ENCODE measurements around the gene SLC22A1.
"Not testable (repeated sequence)": the region's sequence is repeated elsewhere in the genome, so short reads cannot be mapped to it uniquely, and the experiment has no call there.

Gene SLC22A1

GRCh38 chr6:160095146-160095845 is 26.3 kb upstream of the SLC22A1 start:
- DNase-seq, result no peak

DNA sequence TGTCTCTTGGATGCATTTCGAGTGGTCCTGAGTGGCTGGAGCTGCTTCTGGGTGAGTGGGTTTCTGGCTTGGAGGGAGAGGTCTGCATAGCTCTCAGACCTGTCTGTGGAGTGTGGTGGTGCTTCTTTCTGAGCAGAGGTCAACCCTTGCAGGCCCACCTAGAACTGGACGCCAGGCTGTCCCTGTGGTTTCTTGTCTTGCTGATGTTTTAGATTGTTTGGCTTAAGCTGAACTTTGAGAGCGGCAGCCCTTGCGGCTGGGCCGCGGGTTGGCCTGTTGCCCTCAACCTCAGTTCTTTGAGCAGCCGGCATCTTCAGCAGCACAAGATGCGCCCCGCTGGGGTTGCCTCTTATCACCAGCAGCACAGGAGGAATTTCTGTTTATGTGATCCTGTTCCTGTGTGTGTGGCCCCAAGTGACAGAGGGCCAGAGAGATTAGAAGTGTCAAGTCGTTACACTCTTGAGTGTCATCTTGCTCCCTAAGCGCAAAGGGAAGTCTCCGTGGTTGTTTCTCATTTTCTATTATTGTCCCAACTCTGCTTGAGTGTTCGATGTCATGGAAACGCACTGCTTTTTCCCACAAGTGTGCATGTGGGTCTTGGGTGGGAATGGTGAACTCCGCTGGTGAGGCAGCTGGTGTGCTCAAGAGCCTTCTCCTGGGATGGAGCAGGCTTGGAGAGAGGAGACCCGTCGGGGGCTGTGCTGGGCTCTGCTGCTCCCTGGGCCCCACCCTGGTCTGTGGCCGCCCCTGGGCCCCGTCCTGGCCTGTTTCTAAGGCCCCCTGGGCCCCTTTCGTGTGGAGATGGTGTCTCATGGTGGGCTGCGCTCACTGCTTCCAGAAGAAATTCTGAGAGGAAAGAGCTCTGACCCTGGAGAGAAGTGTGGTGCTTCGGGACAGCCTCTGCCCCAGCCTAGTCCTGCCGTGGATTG is 20.1 kb upstream of the SLC22A1 start:
- DNase-seq, result no peak

DNA sequence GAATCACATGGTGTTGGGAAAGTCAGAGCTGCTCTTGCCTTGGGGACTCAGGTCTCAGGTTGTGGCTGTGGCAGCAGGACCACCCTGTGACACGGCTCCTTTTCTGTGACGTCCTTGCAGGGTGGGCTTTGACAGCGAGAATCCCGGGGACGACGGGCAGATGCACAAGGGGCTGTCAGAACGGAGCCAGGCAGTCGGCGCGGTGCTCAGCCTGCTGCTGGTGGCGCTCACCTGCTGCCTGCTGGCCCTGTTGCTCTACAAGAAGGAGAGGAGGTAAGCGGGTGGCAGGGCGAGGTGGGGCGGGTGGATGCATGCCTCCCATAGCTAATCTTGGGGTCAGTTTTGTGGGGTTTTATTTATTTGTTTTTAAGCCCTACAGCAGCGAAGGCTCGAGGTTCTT is 19.2 kb upstream of the SLC22A1 start:
- DNase-seq, result no peak

GRCh38 chr6:160102956-160103824 is 18.4 kb upstream of the SLC22A1 start:
- DNase-seq, result no peak

DNA sequence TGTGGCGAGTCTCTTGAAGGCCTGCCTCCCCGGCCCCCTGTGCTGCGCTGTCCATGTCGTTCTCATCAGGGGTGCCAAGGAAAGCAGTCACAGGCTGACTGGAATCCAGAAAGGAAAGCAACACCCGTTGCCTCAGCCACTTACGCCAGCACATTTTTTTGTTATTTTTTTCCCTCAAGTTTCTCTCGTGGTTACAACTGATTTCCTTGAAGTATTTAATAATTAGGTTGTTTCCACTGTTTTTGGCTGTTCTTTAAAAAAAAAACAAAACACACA is 17.9 kb upstream of the SLC22A1 start:
- no peak for DNase-seq

DNA sequence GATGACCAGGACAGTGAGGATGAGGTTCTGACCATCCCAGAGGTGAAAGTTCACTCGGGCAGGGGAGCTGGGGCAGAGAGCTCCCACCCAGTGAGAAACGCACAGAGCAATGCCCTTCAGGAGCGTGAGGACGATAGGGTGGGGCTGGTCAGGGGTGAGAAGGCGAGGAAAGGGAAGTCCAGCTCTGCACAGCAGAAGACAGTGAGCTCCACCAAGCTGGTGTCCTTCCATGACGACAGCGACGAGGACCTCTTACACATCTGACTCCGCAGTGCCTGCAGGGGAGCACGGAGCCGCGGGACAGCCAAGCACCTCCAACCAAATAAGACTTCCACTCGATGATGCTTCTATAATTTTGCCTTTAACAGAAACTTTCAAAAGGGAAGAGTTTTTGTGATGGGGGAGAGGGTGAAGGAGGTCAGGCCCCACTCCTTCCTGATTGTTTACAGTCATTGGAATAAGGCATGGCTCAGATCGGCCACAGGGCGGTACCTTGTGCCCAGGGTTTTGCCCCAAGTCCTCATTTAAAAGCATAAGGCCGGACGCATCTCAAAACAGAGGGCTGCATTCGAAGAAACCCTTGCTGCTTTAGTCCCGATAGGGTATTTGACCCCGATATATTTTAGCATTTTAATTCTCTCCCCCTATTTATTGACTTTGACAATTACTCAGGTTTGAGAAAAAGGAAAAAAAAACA is 16.6 kb upstream of the SLC22A1 start:
- no peak for DNase-seq

DNA sequence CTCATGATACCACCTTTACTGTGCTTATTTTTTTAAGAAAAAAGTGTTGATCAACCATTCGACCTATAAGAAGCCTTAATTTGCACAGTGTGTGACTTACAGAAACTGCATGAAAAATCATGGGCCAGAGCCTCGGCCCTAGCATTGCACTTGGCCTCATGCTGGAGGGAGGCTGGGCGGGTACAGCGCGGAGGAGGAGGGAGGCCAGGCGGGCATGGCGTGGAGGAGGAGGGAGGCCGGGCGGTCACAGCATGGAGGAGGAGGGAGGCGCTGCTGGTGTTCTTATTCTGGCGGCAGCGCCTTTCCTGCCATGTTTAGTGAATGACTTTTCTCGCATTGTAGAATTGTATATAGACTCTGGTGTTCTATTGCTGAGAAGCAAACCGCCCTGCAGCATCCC is 15.6 kb upstream of the SLC22A1 start:
- DNase-seq, result no peak

DNA sequence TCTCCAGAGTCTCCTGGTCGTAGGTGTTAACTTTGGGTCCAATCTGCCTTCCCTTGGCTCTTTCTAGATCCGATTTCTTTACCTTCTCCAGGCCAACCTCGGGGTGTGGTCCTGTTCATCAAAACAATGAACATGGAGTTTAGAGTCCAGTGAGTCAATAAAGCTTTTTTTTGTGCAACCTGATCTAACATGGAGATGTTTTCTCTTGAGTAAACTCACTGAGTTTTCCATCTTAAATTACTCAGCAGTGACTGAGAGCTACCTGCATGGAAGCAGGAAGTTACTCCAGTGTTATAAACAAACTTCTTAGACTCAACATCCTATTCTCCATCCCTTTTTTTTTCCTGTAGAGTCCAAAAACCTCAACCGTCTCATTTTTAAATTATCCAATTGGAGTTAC is 14.9 kb upstream of the SLC22A1 start:
- DNase-seq, result no peak

- DNase-seq, result no peak
These were observed 13.5 kb upstream of the SLC22A1 start for GRCh38 chr6:160108077-160108476.

GRCh38 chr6:160110586-160111123 is 11.0 kb upstream of the SLC22A1 start:
- no peak for DNase-seq

DNA sequence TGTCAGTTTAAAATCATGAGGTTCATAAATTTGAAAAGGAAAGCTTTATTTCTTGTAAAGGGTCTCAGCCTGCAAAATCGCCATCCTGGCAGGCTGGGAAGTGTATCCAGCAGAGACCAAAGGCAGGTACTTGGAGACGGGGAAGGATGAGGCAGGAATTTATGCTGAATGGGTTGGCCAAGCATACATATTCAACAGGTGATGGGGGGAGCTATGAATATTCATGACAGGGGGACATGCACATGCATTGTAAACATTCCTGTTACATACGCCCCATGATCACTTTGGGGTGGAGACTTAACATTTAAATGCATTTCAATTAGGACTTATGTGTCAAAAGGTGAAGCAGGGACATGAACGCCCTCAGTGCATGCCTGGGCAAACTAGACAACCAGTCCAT is 9.8 kb upstream of the SLC22A1 start:
- DNase-seq, result no peak

- no peak for DNase-seq
These were observed 8.9 kb upstream of the SLC22A1 start for GRCh38 chr6:160112628-160113299.

DNA sequence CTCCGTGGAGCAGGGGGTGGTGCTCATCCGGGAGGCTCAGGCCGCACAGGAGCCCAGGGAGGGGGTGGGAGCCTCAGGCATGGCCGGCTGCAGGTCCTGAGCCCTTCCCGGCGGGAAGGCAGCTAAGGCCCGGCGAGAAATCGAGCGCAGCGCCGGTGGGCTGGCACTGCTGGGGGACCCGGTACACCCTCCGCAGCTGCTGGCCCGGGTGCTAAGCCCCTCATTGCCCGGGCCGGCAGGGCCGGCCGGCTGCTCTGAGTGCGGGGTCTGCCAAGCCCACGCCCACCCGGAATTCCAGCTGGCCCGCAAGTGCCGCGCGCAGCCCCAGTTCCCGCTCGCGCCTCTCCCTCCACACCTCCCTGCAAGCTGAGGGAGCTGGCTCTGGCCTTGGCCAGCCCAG is 7.1 kb upstream of the SLC22A1 start:
- DNase-seq, result not testable (repeated sequence)

DNA sequence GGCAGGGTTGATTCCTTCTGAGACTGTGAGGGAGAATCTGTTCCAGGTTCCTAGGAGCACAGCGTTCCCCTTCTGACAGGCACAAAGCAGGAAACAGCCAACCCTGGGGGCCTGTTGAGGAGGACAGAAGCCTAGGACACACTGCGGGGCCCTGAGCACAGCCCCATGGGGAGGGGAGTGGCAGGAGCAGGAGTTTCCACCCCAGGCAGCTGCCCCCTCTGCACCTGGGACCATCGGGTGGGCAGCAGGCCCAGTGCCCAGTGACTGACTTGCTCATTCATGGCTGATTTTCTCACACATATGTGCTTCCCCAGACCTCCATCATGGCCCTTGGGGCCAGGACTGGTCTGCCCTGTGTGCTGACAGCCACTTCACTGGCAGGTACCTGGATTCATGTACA is 6.2 kb upstream of the SLC22A1 start:
- DNase-seq, result no peak

DNA sequence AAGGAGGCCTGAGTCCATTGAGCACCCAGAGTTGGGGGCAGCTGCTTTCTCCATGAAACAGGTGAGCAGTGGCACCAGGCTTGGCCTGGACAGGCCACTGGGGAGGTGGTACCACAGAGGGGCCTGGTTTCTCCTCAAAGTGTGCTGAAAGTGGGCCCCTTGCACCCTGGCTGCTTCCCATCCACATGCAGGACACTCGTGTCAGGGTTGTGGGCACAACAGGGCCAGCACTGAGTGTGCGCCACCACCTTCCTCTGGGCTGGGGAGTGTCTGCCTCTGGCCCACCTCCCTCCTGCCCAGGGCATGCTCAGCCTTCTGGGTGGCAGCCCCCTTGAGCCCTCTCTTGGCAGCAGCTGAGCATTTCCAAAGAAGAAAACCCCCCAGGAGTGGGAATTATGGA is 5.2 kb upstream of the SLC22A1 start:
- no peak for DNase-seq

GRCh38 chr6:160117137-160117536 is 4.5 kb upstream of the SLC22A1 start:
- no peak for DNase-seq

DNA sequence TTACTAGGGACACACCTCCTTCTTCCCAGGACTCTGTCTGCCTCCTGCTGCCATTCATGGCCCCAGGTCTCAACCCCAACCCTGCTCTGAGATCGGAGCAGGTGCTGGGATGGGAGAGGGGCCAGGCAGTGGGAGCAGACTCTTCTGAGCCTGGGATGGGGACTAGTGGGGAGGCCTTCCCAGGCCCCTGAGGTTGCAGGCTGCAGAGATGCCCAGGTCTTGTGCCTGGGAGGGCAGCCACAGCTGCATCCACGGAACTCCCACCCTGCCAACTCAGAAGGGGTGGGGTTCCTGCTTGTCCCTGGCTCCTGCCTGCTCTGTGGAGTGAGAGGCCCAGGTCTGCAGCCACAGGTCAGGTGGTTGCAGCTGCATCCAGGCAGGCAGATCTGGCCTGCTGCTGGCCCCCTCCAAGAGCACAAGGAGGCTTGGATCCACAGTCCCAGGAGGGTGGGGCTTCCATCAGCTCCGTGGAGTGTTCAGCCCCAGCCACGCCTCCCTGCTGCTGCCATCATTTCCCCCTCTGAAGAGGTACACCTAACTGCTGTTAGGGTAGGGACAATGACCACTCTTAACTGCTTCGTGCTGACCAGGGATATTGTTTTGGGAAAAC is 2.9 kb upstream of the SLC22A1 start:
- DNase-seq, result no peak

- DNase-seq, result no peak
These were observed 1.5 kb upstream of the SLC22A1 start for GRCh38 chr6:160120087-160120486.

GRCh38 chr6:160121981-160122380 is 366 bp downstream of the SLC22A1 start:
- no peak for DNase-seq

DNA sequence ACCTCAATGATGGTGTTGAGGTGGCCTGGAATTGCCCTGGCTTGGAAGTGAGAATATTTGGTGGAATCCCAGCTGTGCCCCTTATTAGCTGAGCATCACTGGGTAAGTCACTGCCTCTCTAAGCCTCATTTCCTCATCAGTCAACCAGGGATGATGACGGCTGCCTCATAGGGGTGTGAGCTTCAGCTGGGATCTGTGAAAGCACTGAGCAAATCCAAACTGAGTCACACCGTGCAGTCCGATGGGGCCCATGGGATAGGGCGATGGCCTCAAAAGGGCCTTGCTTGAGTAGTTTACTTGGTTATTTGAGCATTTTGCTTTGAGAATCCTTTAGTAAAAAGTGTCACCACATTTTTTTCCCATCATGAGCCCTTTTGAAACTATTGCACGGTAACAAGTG is 1.1 kb downstream of the SLC22A1 start:
- DNase-seq, result no peak

- no peak for DNase-seq
These were observed 2.4 kb downstream of the SLC22A1 start for GRCh38 chr6:160124007-160124406.

DNA sequence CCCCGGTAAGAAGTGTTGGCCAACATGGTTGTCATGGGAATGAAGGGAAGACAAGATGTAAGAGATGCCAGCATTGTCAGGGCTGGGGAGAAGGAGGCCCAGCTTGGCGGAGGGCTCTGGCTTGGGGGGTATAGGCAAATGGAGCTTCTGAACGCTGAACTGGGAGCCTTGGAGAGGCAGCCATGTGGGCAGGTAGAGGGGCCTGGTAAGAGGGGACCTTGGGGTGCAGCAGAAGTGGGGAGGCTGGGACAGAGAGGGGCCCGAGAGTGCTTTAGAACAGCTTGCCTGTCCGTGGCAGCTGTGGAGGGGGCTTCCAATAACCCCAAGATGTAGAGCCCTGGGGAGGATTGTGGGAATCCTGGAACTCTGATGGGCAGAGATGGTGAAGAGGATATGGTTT is 3.0 kb downstream of the SLC22A1 start:
- no peak for DNase-seq
